Right hindlimb (tissue), 1 donor: ENCODE measurements around the gene KRI1.

ENCODE experiments used
- DNase-seq: peaks from one replicate; pipeline ENCODE4 v3.0.0-alpha.2; 2018

KRI1 gene

GRCh38 chr19:10517760-10518443, 47.9 kb downstream of the KRI1 start:
- DNase-seq: peak; percentile 34

DNA sequence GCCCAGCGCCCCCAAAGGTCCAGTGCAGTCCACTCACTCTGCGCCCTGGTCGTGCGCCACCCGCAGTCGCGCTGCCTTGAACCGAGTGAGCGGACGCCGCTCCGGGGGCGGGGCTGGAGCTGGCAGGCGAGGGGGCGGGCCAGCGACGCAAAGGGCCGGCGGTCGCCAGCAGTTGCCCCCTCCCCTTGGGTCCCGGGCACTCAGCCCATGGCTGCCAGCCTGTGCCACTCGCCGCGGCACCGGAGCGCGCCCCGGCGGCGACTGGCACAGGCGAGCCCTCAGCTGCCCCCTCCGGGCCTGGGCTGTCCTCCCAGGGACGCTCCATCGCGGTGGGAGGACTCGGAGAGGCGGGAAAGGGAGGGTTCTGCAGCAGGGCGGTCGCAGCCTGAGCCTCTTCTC, 48.5 kb downstream of the KRI1 start, which contains the start of gene S1PR5:
S1PR5 (minus strand) TSS at position 87 of the 399 bp plus-strand sequence. CDS start 2,436 bp downstream, outside the sequence.
- DNase-seq: peak; percentile 39

- no peak for DNase-seq
Measured at GRCh38 chr19:10516671-10517286, 49.0 kb downstream of the KRI1 start.

DNA sequence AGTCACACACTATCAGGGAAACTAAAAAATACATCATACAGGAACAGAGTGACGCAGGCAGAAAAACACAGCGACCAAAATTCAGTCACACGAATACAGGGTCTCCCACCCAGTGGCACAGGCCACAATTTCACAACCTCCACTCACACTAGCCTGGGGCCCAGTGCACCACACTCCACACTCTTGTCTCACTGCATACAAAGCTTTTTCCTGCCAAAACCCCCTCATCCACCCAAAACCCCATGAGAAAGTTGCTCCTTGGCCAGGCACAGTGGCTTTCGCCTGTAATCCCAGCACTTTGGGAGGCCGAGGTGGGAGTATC, 49.8 kb downstream of the KRI1 start:
- no peak for DNase-seq

DNA sequence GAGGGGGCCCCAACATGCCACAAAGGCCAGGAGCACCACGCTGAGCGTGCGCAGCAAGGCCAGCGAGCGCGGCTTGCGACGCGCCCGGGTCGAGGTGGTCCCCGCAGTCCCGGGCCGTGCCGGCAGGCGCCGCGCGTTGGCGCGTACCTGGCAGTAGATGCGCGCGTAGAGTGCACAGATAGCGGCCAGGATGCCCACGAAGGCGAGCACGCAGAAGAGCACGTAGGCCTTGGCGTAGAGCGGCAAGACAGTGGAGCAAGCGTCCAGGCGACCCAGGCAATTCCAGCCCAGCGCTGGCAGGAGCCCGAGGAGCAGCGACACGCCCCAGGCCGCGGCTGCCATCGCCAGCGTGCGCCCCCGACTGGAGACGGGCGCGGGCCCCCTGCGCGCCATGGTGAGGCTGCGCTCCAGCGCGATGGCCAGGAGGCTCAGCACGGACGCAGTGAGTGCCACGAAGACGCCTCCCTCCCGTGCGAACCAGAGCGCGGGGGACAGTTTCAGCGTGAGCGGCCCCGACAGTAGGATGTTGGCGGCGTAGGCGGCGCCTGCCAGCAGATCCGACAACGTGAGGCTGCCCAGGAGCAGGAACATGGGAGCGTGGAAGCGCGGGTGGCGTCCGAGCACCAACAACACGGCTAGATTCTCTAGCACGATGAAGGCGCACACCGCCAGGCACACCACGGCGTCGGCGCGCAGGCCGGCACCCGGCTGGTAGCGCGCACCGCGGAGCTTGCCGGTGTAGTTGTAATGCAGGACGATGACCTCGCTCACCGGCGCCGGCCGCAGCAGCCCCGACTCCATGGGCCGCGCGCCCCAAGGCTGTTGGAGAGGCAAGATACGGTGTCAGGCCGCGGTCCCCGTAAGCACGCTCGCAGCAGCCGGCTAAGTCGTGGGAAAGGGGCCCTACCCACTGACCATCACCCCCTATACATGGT, 51.3 kb downstream of the KRI1 start:
- no peak for DNase-seq

DNA sequence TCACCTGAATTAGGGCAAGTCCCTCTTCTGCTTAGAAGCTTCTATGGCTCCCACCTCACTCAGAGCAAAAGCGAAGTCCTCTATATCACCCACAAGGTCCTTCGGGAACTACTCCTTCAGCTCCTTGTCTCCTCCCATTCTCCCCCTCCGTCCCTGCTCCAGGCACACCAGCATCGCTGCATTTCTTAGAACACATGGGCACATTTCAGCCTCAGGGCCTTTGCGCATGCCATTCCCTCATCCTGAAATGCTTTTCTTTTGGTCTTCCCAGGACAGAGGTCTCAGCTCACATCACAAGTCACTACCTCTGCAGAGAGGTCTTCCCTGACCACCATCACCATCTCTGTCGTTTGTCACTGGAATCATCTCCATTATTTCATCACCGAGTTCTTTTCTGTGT, 52.6 kb downstream of the KRI1 start:
- no peak for DNase-seq

DNA sequence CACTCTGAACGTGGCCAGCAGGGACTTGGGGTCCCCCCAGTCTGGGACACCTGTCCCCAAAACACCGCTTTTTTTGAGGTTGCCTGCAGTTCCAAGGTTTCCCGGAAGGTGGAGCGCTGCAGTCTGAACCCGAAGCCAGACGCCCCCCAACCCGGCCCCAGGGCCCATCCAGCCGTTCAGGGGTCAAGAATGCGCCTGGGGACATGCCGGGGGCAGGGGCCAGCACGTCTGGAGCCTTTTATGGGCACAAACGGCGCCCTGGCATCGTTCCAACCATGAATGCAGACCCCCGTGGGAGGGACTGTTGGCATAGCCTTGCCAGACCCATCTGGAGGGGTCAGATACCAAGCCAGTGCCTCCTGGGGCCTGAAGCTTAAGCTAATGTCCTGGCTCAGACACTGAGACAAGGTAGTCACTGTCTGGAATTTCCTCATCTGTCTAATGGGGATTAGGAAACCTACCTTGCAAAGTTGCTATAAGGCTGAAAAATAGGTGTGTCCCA, 55.5 kb downstream of the KRI1 start:
- peak; percentile 38 for DNase-seq

DNA sequence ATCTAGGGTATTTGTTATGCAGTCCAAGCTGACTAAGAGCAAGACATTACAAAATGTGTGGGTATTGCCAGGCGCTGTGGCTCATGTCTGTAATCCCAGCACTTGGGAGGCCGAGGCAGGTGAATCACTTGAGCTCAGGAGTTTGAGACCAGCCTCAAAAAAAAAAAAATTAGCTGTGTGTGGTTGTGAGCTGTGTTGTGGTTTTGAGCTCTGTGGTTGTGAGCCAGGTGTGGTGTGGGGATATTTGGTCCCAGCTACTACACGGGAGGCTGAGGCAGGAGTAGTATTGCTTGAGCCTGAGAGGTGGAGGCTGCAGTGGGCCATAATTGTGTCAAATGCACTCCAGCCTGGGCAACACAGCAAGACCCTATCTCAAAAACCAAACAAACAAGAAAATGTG, 57.1 kb downstream of the KRI1 start:
- no peak for DNase-seq

- no peak for DNase-seq
Measured at GRCh38 chr19:10508036-10508435, 57.8 kb downstream of the KRI1 start.

DNA sequence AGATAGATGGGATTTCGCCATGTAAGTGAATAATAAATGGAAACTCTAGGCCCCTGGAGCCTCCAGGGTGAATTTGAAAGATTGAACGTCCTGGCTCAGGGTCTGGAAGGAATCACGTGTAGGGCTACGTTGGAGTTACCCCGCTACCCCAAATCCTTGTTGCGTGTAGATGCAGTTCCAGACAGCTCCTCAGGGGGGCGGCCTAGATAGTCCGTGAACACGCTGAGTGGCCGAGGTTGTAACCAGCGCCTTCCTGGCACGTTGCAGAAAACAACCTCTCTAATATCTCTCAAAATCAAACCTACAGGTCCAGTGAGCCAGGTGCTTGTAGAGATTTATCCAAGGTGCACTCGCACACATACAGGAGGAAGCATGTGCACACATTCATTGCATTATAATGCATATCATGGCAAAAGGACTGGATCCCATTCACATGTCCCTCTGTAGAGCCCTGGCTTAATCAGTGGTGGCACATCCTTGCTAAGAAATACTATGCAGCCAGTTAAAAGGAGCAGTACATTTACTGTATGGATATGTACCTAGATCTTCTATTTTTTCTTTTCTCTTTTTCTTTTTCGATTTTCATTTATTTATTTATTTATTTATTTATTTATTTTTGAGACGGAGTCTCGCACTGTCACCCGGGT, 60.1 kb downstream of the KRI1 start:
- peak; percentile 58 for DNase-seq
